Spleen (tissue), 7 donors: Measurements from ENCODE around the gene LNPK.

Experiments
- CTCF ChIP-seq, 11 experiments: fragments of 200-600 bp in 7 of 11; fragments of 450-650 bp in 4 of 11; sonication (generic) in 4 of 11; IDR thresholded peaks in 8 of 11; conservative IDR thresholded peaks in 3 of 11; 1 replicate in 7 of 11; 2 replicates in 4 of 11; pipeline versions ENCODE4 v1.4.0 to v1.8.0; 2016 to 2021; ENCODE audit warnings: antibody characterized with exemption in 11 of 11, inconsistent platforms in 4 of 11, mild to moderate bottlenecking in 1 of 11
- POLR2A ChIP-seq, 3 donors: fragments of 450-650 bp; IDR thresholded peaks; one replicate each; pipeline ENCODE4 v1.5.1; 2017; ENCODE audit warnings: antibody characterized with exemption in 3 of 3, mild to moderate bottlenecking in 1 of 3
- POLR2AphosphoS5 ChIP-seq, 3 donors: sonication (generic); formaldehyde crosslinking; IDR thresholded peaks; one replicate each; pipeline ENCODE4 v1.5.1; 2017; ENCODE audit warnings: antibody characterized with exemption in 3 of 3
- donor health status: DM: no; HTN: no; CAD: no; lungs with moderate emphysema.
- donor health status: DM: no; HTN: no; CAD: no.
- donor health status: DM: no; HTN: no; CAD: no.

GRCh38 chr2:175922160-175922559 lies 79.9 kb downstream of the LNPK start:
- TF ChIP-seq CTCF (IDR thresholded peaks at IDR 0.05 in 8 of 11, conservative IDR thresholded peaks at IDR 0.05 in 3 of 11) (no peak), POLR2AphosphoS5 (IDR thresholded peaks at IDR 0.05) (no peak), POLR2A (IDR thresholded peaks at IDR 0.05) (no peak)
